Fibroblast of lung (primary cell): ENCODE data around the gene ABCA9. TPM values are rescaled to one million over a fixed set of nuclear protein-coding genes. Genes with fewer than 3 reads are reported as not detected.

ENCODE experiments used
- DNase-seq, 2 donors: peaks; one replicate each; pipeline versions ENCODE4 v3.0.0 to v3.0.0-alpha.2; 2010; ENCODE audit warnings: low read depth in 2 of 2
- H2AFZ ChIP-seq: 2 replicates; pipeline ENCODE4 v1.5.1; 2012; ENCODE audit warnings: low read length, control low read depth, inconsistent platforms
- H3K27ac ChIP-seq: 2 replicates; pipeline ENCODE4 v1.5.1; 2011; ENCODE audit warnings: low read length, control low read depth; ENCODE audit not compliant: insufficient read depth
- H3K27me3 ChIP-seq: 2 replicates; pipeline ENCODE4 v1.5.1; 2011; ENCODE audit warnings: mild to moderate bottlenecking, low read length; ENCODE audit not compliant: control insufficient read depth, insufficient read depth
- H3K36me3 ChIP-seq: 2 replicates; pipeline ENCODE4 v1.5.1; 2011; ENCODE audit warnings: low read length; ENCODE audit not compliant: control insufficient read depth, insufficient read depth
- H3K4me1 ChIP-seq: 2 replicates; pipeline ENCODE4 v1.5.1; 2011; ENCODE audit warnings: low read length; ENCODE audit not compliant: control insufficient read depth, insufficient read depth; ENCODE audit errors: extremely low read depth
- H3K4me2 ChIP-seq: 2 replicates; pipeline ENCODE4 v1.5.1; 2011; ENCODE audit warnings: low read length, control low read depth; ENCODE audit not compliant: insufficient read depth; ENCODE audit errors: extremely low read depth
- H3K4me3 ChIP-seq, 4 experiments: fragments of 200-600 bp in 1 of 4; sonication (generic) in 1 of 4; replicated peaks in 1 of 4; 2 replicates each; pipeline ENCODE4 v1.5.1; 2011 to 2016; ENCODE audit warnings: low read length in 4 of 4, low read depth in 3 of 4, mild to moderate bottlenecking in 3 of 4, control low read depth in 2 of 4, inconsistent platforms in 1 of 4, mixed read lengths in 1 of 4; ENCODE audit not compliant: insufficient read depth in 1 of 4; ENCODE audit errors: control extremely low read depth in 1 of 4
- H3K79me2 ChIP-seq: 2 replicates; pipeline ENCODE4 v1.5.1; 2012; ENCODE audit warnings: mild to moderate bottlenecking, low read length, inconsistent platforms; ENCODE audit not compliant: control insufficient read depth, insufficient read depth
- H3K9ac ChIP-seq: 2 replicates; pipeline ENCODE4 v1.5.1; 2011; ENCODE audit warnings: mild to moderate bottlenecking, low read length, control low read depth; ENCODE audit not compliant: insufficient read depth
- H3K9me3 ChIP-seq: 2 replicates; pipeline ENCODE4 v1.5.1; 2012; ENCODE audit warnings: low read depth, low read length; ENCODE audit not compliant: control insufficient read depth, insufficient read depth
- H4K20me1 ChIP-seq: 2 replicates; pipeline ENCODE4 v1.5.1; 2011; ENCODE audit warnings: low read length; ENCODE audit not compliant: control insufficient read depth, insufficient read depth; ENCODE audit errors: extremely low read depth
- CTCF ChIP-seq, 2 donors: IDR thresholded peaks in 1 of 2; conservative IDR thresholded peaks in 1 of 2; 1 replicate in 1 of 2; 2 replicates in 1 of 2; pipeline ENCODE4 v1.5.1; 2011 to 2012; ENCODE audit warnings: low read length in 2 of 2, control low read depth in 1 of 2, inconsistent platforms in 1 of 2, low read depth in 1 of 2, mild to moderate bottlenecking in 1 of 2
- EZH2 ChIP-seq: IDR thresholded peaks from 2 replicates; pipeline ENCODE4 v1.5.1; 2012; ENCODE audit warnings: low read length, control low read depth, mild to moderate bottlenecking; ENCODE audit errors: missing control alignments
- polyA plus RNA-seq, 2 donors: library from polyadenylated mRNA; depleted of rRNA in 1 of 2; stranded (reverse) in 1 of 2; unstranded in 1 of 2; fragments of >200 nt; gene quantifications; 2 replicates each; pipeline ENCODE4 v1.2.1, GENCODE V29; 2011 to 2012; ENCODE audit warnings: missing spikeins in 1 of 2
- total RNA-seq: library from RNA; depleted of rRNA; stranded (reverse); fragments of >200 nt; gene quantifications from 2 replicates; pipeline ENCODE4 v1.2.1, GENCODE V29; 2014

Gene ABCA9
- total and polyA plus RNA-seq, 2 donors (not counting 1 experiment from before 2014, with no cell fraction given): 1.6 to 3.1 TPM

- Histone ChIP-seq H3K9ac (no peak overlapping the region), H2AFZ (no peak overlapping the region), H3K27me3 (no peaks in the 10 kb centered on the region), H3K4me1 (peaks cover 5% of the 10 kb centered on the region), H3K9me3 (no peaks in the 10 kb centered on the region), H3K4me2 (no peak overlapping the region), H3K27ac (no peak overlapping the region), H4K20me1 (no peaks in the 10 kb centered on the region), H3K36me3 (no peaks in the 10 kb centered on the region), H3K4me3 (no peak overlapping the region), H3K79me2 (no peaks in the 10 kb centered on the region)
- no peak for DNase-seq
- TF ChIP-seq CTCF (conservative IDR thresholded peaks at IDR 0.05 in 1 of 2, IDR thresholded peaks at IDR 0.05 in 1 of 2; ENCODE audit: low read depth in 1 of 2, low read length in 2 of 2): no peak
- TF ChIP-seq EZH2: no peak
Measured at GRCh38 chr17:69045646-69046045, 15.1 kb downstream of the ABCA9 start.

- Histone ChIP-seq H3K9ac (no peak overlapping the region), H3K4me2 (no peak overlapping the region), H3K36me3 (no peaks in the 10 kb centered on the region), H3K4me3 (no peak overlapping the region), H4K20me1 (no peaks in the 10 kb centered on the region), H2AFZ (no peak overlapping the region), H3K27ac (no peak overlapping the region), H3K4me1 (peaks cover 5% of the 10 kb centered on the region), H3K79me2 (no peaks in the 10 kb centered on the region), H3K27me3 (no peaks in the 10 kb centered on the region), H3K9me3 (no peaks in the 10 kb centered on the region)
- DNase-seq: peak in 1 of 2 donors; percentile 21
- no peak for TF ChIP-seq EZH2
- no peak for TF ChIP-seq CTCF (conservative IDR thresholded peaks at IDR 0.05 in 1 of 2, IDR thresholded peaks at IDR 0.05 in 1 of 2; ENCODE audit: low read depth in 1 of 2, low read length in 2 of 2)
Measured at GRCh38 chr17:69044371-69044770, 16.4 kb downstream of the ABCA9 start.

GRCh38 chr17:69043098-69043734 is 17.5 kb downstream of the ABCA9 start:
- H3K27ac ChIP-seq: no peak overlapping the region
- no peaks in the 10 kb centered on the region for H3K9me3 ChIP-seq
- peaks cover 5% of the 10 kb centered on the region for H3K4me1 ChIP-seq
- H3K4me3 ChIP-seq: no peak overlapping the region
- H2AFZ ChIP-seq: no peak overlapping the region
- no peaks in the 10 kb centered on the region for H3K36me3 ChIP-seq
- no peaks in the 10 kb centered on the region for H3K27me3 ChIP-seq
- H3K4me2 ChIP-seq: no peak overlapping the region
- no peak for DNase-seq
- no peaks in the 10 kb centered on the region for H3K79me2 ChIP-seq
- TF ChIP-seq EZH2 (no peak), CTCF (conservative IDR thresholded peaks at IDR 0.05 in 1 of 2, IDR thresholded peaks at IDR 0.05 in 1 of 2; ENCODE audit: low read depth in 1 of 2, low read length in 2 of 2) (no peak)
- no peak overlapping the region for H3K9ac ChIP-seq
- H4K20me1 ChIP-seq: no peaks in the 10 kb centered on the region
